Trophoblast cell (in vitro differentiated cells and primary cell): ENCODE results near the gene MAS1.

Experiments used
- DNase-seq, 2 donors: peaks; one replicate each; pipeline ENCODE4 v3.0.0-alpha.2; 2016
- H2AFZ ChIP-seq: 2 replicates; pipeline ENCODE4 v1.6.1; 2013; ENCODE audit warnings: low read length, moderate library complexity, mild to moderate bottlenecking; ENCODE audit not compliant: insufficient read depth, poor library complexity
- H2AK5ac ChIP-seq: 2 replicates; pipeline ENCODE4 v1.6.1; 2013; ENCODE audit warnings: mild to moderate bottlenecking, low read length
- H2BK120ac ChIP-seq: 2 replicates; pipeline ENCODE4 v1.6.1; 2013; ENCODE audit warnings: low read length, mild to moderate bottlenecking, moderate library complexity; ENCODE audit not compliant: insufficient read depth, poor library complexity
- H2BK12ac ChIP-seq: 2 replicates; pipeline ENCODE4 v1.6.1; 2013; ENCODE audit warnings: mild to moderate bottlenecking, low read length, moderate library complexity
- H2BK5ac ChIP-seq: 2 replicates; pipeline ENCODE4 v1.6.1; 2013; ENCODE audit warnings: low read length, low read depth, moderate library complexity, mild to moderate bottlenecking; ENCODE audit not compliant: poor library complexity
- H3K14ac ChIP-seq: 2 replicates; pipeline ENCODE4 v1.6.1; 2013; ENCODE audit warnings: mild to moderate bottlenecking, low read length
- H3K18ac ChIP-seq: 2 replicates; pipeline ENCODE4 v1.6.1; 2013; ENCODE audit warnings: mild to moderate bottlenecking, low read length
- H3K23ac ChIP-seq: 2 replicates; pipeline ENCODE4 v1.6.1; 2013; ENCODE audit warnings: low read length
- H3K27ac ChIP-seq: 2 replicates; pipeline ENCODE4 v1.5.1; 2013; ENCODE audit warnings: low read depth, mild to moderate bottlenecking, inconsistent platforms, low read length, moderate library complexity
- H3K27me3 ChIP-seq: 2 replicates; pipeline ENCODE4 v1.6.1; 2013; ENCODE audit warnings: inconsistent platforms, mild to moderate bottlenecking, low read length, moderate library complexity; ENCODE audit not compliant: insufficient read depth
- H3K36me3 ChIP-seq, 2 experiments: 1 replicate in 1 of 2; 2 replicates in 1 of 2; pipeline ENCODE4 v1.6.1; 2013; ENCODE audit warnings: low read length in 2 of 2, mild to moderate bottlenecking in 2 of 2, moderate library complexity in 1 of 2; ENCODE audit not compliant: insufficient read depth in 2 of 2, control insufficient read depth in 1 of 2
- H3K4ac ChIP-seq: 2 replicates; pipeline ENCODE4 v1.6.1; 2013; ENCODE audit warnings: low read depth, mild to moderate bottlenecking, low read length, moderate library complexity
- H3K4me1 ChIP-seq, 2 experiments: 1 replicate in 1 of 2; 2 replicates in 1 of 2; pipeline ENCODE4 v1.6.1; 2013; ENCODE audit warnings: low read length in 2 of 2, mild to moderate bottlenecking in 2 of 2, moderate library complexity in 1 of 2; ENCODE audit not compliant: insufficient read depth in 2 of 2, control insufficient read depth in 1 of 2
- H3K4me2 ChIP-seq: 2 replicates; pipeline ENCODE4 v1.6.1; 2013; ENCODE audit warnings: inconsistent platforms, mild to moderate bottlenecking, low read length, moderate library complexity
- H3K4me3 ChIP-seq: 2 replicates; pipeline ENCODE4 v1.5.1; 2013; ENCODE audit warnings: mild to moderate bottlenecking, low read depth, low read length, inconsistent platforms
- H3K79me1 ChIP-seq: one replicate; pipeline ENCODE4 v1.6.1; 2013; ENCODE audit warnings: low read length
- H3K79me2 ChIP-seq: 2 replicates; pipeline ENCODE4 v1.6.1; 2013; ENCODE audit warnings: low read length, mild to moderate bottlenecking; ENCODE audit not compliant: control insufficient read depth, insufficient read depth, poor library complexity
- H3K9ac ChIP-seq: 2 replicates; pipeline ENCODE4 v1.6.1; 2013; ENCODE audit warnings: mild to moderate bottlenecking, low read length
- H3K9me3 ChIP-seq: 2 replicates; pipeline ENCODE4 v1.6.1; 2013; ENCODE audit warnings: low read depth, mild to moderate bottlenecking, control low read depth, inconsistent platforms, low read length; ENCODE audit not compliant: insufficient read depth
- H4K12ac ChIP-seq: 2 replicates; pipeline ENCODE4 v1.6.1; 2013; ENCODE audit warnings: low read depth, mild to moderate bottlenecking, low read length, moderate library complexity
- H4K8ac ChIP-seq: 2 replicates; pipeline ENCODE4 v1.6.1; 2013; ENCODE audit warnings: low read depth, mild to moderate bottlenecking, low read length, moderate library complexity
- H4K91ac ChIP-seq: one replicate; pipeline ENCODE4 v1.6.1; 2013; ENCODE audit warnings: low read depth, mild to moderate bottlenecking, low read length, moderate library complexity
- WGBS: extraction: QIAGEN DNeasy Blood & Tissue Kit; methylation state at CpG from one replicate; pipeline ENCODE4 v1.1.7; 2013; ENCODE audit warnings: missing lambda C conversion rate; ENCODE audit not compliant: insufficient read length, insufficient coverage; ENCODE audit errors: extremely low coverage; 5-methylcytosine and 5-hydroxymethylcytosine counted together

Gene MAS1

DNA sequence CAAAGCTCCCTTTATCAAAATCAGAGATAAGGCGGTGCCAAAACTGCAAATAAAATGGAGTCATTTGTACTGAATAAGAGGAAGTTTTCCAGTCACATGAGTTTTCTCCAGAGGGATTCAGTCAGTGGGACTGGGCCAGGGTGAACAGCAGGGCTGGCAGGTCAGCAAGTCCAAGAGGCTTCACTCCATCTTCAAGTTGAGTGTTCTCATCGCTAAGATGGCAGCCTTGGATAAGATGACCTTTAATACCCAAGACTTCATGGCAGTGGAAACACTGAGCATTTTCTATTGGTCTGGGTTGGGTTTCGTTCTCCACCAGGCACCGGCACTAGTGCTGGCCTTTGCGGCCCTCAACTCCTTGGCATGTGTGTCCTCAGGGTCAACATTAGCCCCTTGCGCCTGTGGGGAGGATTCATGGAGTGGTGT is 48.8 kb downstream of the MAS1 start:
- Histone ChIP-seq H3K27me3 (no peaks in the 10 kb centered on the region), H2BK5ac (no peak overlapping the region), H3K79me2 (no peaks in the 10 kb centered on the region), H3K18ac (no peak overlapping the region), H3K4me2 (no peak overlapping the region), H2AK5ac (no peak overlapping the region), H3K14ac (no peak overlapping the region), H4K12ac (no peak overlapping the region), H2BK120ac (no peak overlapping the region), H3K23ac (no peak overlapping the region), H3K4me3 (no peak overlapping the region), H4K91ac (no peak overlapping the region), H3K9ac (no peak overlapping the region), H3K36me3 (no peaks in the 10 kb centered on the region), H3K27ac (no peak overlapping the region), H3K4ac (no peak overlapping the region), H3K9me3 (peaks cover 5% of the 10 kb centered on the region), H3K4me1 (peaks cover 0 to 1% of the 10 kb centered on the region in 2 experiments), H2BK12ac (no peak overlapping the region), H4K8ac (no peak overlapping the region), H2AFZ (no peak overlapping the region), H3K79me1 (no peaks in the 10 kb centered on the region)
- DNase-seq, result no peak
- no CpG with 5 or more reads among the region's 6 CpGs for WGBS
